ENCODE measurements around the gene MYO15B.

Gene MYO15B

GRCh38 chr17:75571197-75571884, 16.3 kb upstream of the MYO15B start:
- DNase-seq (ENCODE audit: low read depth): no peak
- H3K4me3 ChIP-seq (ENCODE audit: control insufficient read depth, low read depth, low read length): no peak overlapping the region
- no peak for TF ChIP-seq CTCF (conservative IDR thresholded peaks at IDR 0.05; ENCODE audit: control insufficient read depth, insufficient read depth, low read depth, low read length)

GRCh38 chr17:75571885-75572215, 15.8 kb upstream of the MYO15B start:
- TF ChIP-seq CTCF (conservative IDR thresholded peaks at IDR 0.05; ENCODE audit: control insufficient read depth, insufficient read depth, low read depth, low read length): no peak
- DNase-seq (ENCODE audit: low read depth): no peak
- H3K4me3 ChIP-seq (ENCODE audit: control insufficient read depth, low read depth, low read length): no peak overlapping the region

GRCh38 chr17:75572713-75573539, 14.7 kb upstream of the MYO15B start:
- no peak overlapping the region for H3K4me3 ChIP-seq (ENCODE audit: control insufficient read depth, low read depth, low read length)
- no peak for TF ChIP-seq CTCF (conservative IDR thresholded peaks at IDR 0.05; ENCODE audit: control insufficient read depth, insufficient read depth, low read depth, low read length)
- DNase-seq (ENCODE audit: low read depth): no peak

DNA sequence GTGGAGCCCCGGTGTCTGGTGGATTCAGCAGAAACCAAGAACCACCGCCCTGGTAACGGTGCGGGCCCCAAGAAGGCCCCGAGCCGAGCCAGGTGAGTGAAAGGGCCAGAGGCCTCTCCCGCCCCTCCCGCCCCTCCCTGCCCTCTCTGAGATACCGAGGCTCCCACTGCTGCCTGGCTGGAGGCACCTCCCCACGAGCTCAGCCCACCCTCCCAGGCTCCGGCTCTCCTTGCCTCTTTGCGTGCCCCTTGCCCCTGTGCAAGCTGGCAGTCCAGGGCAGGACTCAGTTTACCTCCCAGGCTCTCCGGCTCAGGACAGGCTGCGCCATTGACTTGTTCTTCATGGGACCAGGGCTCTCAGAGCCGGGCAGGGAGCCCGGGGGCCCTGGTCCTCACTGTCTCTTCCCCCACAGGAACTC, 14.1 kb upstream of the MYO15B start:
- no peak for TF ChIP-seq CTCF (conservative IDR thresholded peaks at IDR 0.05; ENCODE audit: control insufficient read depth, insufficient read depth, low read depth, low read length)
- DNase-seq (ENCODE audit: low read depth): no peak
- no peak overlapping the region for H3K4me3 ChIP-seq (ENCODE audit: control insufficient read depth, low read depth, low read length)

DNA sequence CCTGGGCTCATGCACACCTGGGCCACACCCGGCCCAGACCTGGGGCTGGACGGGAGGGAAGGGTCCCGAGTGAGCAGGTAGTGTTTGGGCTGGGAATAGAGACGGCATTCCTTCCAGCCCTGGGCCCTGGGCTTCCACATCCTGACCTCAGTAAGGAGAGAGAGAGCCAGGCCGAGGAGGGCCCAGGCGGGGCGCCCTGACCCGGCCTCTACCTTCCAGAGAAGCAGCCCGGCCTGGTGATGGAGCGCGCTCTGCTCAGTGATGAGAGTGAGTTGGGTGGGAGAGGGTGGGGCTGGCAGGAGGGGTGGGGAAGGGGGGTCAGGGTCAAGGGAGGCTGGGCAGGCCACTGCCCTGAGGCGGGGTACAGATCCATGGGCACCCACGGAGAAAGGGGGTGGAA, 13.6 kb upstream of the MYO15B start:
- TF ChIP-seq CTCF (conservative IDR thresholded peaks at IDR 0.05; ENCODE audit: control insufficient read depth, insufficient read depth, low read depth, low read length): no peak
- DNase-seq (ENCODE audit: low read depth): no peak
- H3K4me3 ChIP-seq (ENCODE audit: control insufficient read depth, low read depth, low read length): no peak overlapping the region

DNA sequence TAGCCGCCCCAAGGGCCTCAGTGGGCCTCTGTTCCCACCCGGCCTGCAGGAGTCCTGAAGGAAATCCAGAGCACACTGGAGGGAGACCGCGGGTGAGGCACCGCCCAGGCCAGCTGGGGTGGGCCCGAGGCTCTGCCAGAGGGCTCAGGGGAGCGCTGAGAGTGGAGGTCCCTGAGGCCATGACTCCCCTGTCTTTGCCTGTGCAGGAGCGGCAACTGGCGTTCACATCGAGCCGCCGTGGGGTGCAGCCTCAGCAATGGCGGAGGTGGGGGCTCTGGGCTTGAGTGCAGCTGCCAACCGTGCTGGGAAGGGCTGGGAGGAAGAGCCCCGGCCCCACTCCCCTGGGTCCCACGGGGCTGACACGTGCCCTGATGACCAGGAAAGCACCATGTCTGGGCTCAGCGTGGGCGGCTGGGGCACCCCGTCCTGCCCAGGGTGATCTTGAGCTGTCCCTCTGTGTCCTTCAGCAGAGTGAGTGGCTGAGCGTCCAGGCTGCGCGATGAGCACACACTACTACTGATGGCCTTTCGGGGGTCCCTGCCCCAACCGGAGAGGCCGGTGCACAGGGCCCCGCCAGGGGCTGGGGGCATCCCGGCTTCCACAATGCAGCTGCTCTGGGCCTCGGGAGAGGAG, 13.1 kb upstream of the MYO15B start:
- no peak overlapping the region for H3K4me3 ChIP-seq (ENCODE audit: control insufficient read depth, low read depth, low read length)
- DNase-seq (ENCODE audit: low read depth): no peak
- TF ChIP-seq CTCF (conservative IDR thresholded peaks at IDR 0.05; ENCODE audit: control insufficient read depth, insufficient read depth, low read depth, low read length): no peak

Data from fibroblast of mammary gland (primary cell).